ENCODE results near the gene CSE1L.
"Not testable (repeated sequence)": the region's sequence is repeated elsewhere in the genome, so short reads cannot be mapped to it uniquely, and the experiment has no call there.

CSE1L gene

DNA sequence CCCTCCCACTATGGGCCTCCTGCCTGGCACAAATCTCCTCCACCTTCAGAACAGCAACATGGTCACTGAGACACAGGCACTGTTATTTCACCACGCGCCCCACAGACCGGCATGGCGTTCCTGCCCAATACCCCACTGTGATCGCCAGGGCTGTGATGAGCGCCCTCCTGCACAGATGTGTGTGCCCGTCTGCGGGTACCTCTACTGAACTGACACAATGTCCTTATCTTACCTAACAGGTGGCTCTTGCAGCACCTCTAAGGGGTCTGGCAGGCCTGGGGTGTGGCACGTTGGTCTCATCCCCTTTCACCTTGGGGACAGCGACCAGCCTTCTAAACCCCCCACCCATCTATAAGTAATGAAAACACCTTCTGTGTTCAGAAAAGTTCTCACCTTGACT is 77.9 kb downstream of the CSE1L start:
- no peak for DNase-seq (ENCODE audit: low spot score)

DNA sequence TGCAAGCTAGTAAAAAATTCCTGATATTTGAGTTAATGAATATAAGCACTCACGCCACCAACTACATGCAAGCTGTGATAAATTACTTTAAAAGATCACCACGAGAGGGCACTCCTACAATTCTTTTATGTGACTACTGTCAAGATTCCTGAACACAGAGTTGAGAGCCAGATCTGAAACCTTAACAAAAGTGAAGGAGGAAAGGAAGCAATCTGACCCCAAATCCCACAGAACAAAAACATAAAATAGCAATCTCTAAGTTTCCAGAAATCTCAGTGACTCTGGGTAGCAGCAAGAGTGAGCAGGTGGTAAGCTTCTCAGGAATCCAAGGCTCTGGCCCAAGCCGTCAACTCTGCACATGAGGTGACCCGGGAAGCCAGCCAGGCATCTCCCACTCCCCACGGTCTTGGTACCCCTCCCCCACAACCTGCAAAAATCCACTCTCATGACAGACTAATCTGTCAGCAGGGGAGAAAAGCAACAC is 86.9 kb downstream of the CSE1L start:
- DNase-seq (ENCODE audit: low spot score), result peak; percentile 72

GRCh38 chr20:49133571-49133970 is 87.5 kb downstream of the CSE1L start:
- no peak for DNase-seq (ENCODE audit: low spot score)

DNA sequence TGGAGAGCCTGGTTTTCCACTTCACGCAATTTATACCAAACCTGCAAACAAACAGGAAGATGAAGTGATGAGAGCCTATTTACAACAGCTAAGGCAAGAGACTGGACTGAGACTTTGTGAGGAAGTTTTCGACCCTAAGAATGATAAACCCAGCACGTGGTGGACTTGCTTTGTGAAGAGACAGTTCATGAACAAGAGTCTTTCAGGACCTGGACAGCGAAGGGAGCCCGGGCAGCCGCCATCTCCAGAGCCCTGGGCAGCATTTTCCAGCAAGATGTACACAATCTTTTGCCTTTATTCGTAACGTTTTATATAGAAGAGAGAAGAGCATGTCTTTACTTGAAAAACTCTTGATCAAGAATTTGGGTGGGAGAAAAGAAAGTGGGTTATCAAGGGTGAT is 88.7 kb downstream of the CSE1L start:
- DNase-seq (ENCODE audit: low spot score), result not testable (repeated sequence)

DNA sequence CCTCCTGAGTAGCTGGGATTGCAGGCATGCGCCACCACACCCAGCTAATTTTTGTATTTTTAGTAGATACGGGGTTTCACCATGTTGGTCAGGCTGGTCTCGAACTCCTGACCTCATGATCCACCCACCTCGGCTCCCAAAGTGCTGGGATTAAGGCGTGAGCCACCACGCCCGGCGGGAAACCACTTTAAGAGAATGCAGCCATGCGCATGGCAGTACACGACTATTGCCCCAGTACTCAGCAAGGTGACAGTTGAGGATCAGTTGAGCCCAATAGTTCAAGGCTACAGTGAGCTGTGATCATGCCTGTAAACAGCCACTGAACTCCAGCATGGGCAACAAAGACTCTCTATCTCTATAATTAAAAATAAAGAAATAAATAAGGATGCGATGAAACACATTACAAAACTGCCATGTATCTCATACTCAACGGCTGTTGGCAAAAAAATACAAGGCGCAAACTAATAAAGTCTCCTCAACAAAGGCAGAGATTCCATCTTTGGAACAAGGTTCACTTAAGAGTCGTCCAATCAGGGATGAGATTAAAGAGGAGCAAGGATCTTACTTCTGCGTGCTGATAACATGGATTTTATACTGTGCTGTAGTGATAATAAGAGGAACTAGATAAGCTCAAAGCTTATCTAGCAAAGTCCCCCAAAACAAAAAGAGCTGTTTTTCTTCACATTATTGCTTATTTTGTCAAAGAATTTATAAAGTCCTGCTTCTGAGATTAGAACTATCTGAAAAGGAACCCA is 90.9 kb downstream of the CSE1L start:
- no peak for DNase-seq (ENCODE audit: low spot score)

DNA sequence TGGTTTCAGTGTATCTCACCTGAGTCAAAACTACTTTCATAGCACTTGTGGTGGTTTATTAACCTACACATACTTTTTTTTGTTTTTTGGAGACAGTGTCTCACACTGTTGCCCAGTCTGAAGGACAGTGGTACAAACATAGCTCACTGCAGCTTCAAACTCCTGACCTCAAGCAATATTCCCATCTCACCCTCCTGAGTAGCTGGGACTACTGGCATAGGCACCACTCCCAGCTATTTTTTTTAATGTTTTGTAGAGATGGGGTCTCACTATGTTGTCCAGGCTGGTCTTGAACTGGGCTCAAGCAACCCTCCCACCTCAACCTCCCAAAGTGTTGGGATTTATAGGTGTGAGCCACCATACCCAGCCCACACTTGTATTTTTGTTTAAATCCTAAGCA is 92.3 kb downstream of the CSE1L start:
- no peak for DNase-seq (ENCODE audit: low spot score)

DNA sequence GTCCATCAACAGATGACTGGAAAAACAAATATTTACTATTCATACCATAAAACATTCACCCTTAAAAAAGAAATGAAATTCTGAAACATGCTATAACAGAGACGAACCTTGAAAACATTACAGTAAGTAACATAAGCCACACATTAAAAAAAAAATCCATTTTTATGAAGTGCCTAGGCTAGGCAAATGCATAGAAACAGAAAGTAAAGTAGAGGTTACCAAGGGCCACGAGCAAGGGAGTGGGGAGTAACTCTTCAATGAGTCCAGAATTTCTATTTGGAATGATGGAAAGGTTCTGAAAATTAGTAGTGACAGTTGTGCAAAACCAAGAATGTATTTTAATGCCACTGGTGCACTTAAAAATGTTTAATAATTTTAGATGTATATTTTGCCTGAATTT is 94.3 kb downstream of the CSE1L start:
- DNase-seq (ENCODE audit: low spot score), result no peak

DNA sequence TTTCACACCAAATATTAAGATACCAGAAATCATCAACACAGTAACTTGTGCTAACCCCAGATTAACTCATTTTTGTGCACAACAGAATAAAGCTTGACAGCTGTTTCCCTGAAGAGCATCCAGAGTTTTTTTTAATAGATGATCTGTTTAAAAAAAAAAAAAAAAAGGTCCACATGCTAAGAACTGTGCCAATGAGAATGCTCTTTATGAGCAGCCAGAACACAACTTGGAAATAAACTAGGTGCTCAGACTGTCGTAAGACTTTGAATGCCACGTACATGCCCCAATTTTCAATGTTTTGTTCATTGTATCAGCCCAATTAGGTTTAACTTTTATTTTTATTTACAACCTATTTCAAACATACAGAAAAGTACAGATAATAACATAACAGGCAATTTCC is 94.7 kb downstream of the CSE1L start:
- DNase-seq (ENCODE audit: low spot score), result no peak

Small RNA genes lying within 50 kb of the gene (small RNA-seq; reads per million reads assigned to genes)
- 0 reads per million in 2 experiments for gene SNAP23P1

Data from SK-N-DZ (cell line).